Loucy (cell line): ENCODE results near the gene ARF4.
A peak's percentile ranks its signal among the peaks of the same experiment; 100 is the strongest.

ENCODE experiments used
- H2AFZ ChIP-seq: fragments of 200-600 bp; sonication (generic); 2 replicates; pipeline ENCODE4 v1.6.0; 2016; ENCODE audit warnings: antibody characterized with exemption, mild to moderate bottlenecking, low read length, moderate library complexity
- H3F3A ChIP-seq: fragments of 200-600 bp; 2 replicates; pipeline ENCODE4 v1.6.0; 2016; ENCODE audit warnings: antibody characterized with exemption, low read depth, mild to moderate bottlenecking
- H3K27me3 ChIP-seq: fragments of 200-600 bp; sonication (generic); 2 replicates; pipeline ENCODE4 v1.6.1; 2014; ENCODE audit warnings: low read length, mild to moderate bottlenecking; ENCODE audit not compliant: insufficient read depth, poor library complexity, severe bottlenecking
- H3K36me3 ChIP-seq: fragments of 200-600 bp; sonication (generic); 2 replicates; pipeline ENCODE4 v1.6.1; 2016; ENCODE audit warnings: low read length; ENCODE audit not compliant: insufficient read depth
- H3K4me1 ChIP-seq: fragments of 200-600 bp; sonication (generic); 2 replicates; pipeline ENCODE4 v1.5.1; 2014; ENCODE audit warnings: low read length, mild to moderate bottlenecking; ENCODE audit not compliant: insufficient read depth, poor library complexity, severe bottlenecking
- H3K4me2 ChIP-seq: fragments of 200-600 bp; sonication (generic); 2 replicates; pipeline ENCODE4 v1.6.0; 2014; ENCODE audit warnings: antibody characterized with exemption, low read length, low read depth, mild to moderate bottlenecking; ENCODE audit not compliant: poor library complexity, severe bottlenecking
- H3K4me3 ChIP-seq: fragments of 200-600 bp; sonication (generic); 2 replicates; pipeline ENCODE4 v1.5.1; 2014; ENCODE audit warnings: low read length, mild to moderate bottlenecking, mixed read lengths; ENCODE audit not compliant: poor library complexity, severe bottlenecking
- H3K79me2 ChIP-seq: fragments of 200-600 bp; sonication (generic); 2 replicates; pipeline ENCODE4 v1.6.1; 2014; ENCODE audit warnings: low read length; ENCODE audit not compliant: insufficient read depth
- H3K9ac ChIP-seq: fragments of 200-600 bp; sonication (generic); 2 replicates; pipeline ENCODE4 v1.6.0; 2014; ENCODE audit warnings: mild to moderate bottlenecking, low read depth, low read length, moderate library complexity; ENCODE audit not compliant: poor library complexity, severe bottlenecking
- H3K9me2 ChIP-seq: fragments of 200-600 bp; sonication (generic); replicated peaks from 2 replicates; pipeline ENCODE4 v1.6.1; 2016; ENCODE audit warnings: low read depth, low read length, mixed read lengths
- H3K9me3 ChIP-seq: fragments of 200-600 bp; sonication (generic); 2 replicates; pipeline ENCODE4 v1.6.1; 2014; ENCODE audit warnings: mild to moderate bottlenecking, antibody characterized with exemption, low read length, low read depth; ENCODE audit not compliant: insufficient read depth
- H4K20me1 ChIP-seq: fragments of 200-600 bp; sonication (generic); 2 replicates; pipeline ENCODE4 v1.6.0; 2014; ENCODE audit warnings: antibody characterized with exemption, low read length, mild to moderate bottlenecking; ENCODE audit not compliant: insufficient read depth, poor library complexity, severe bottlenecking
- CTCF ChIP-seq: fragments of 200-600 bp; sonication (generic); conservative IDR thresholded peaks from 2 replicates; pipeline ENCODE4 v1.5.1; 2014; ENCODE audit warnings: mild to moderate bottlenecking, antibody characterized with exemption, low read length
- EZH2phosphoT487 ChIP-seq: fragments of 200-600 bp; IDR thresholded peaks from 2 replicates; pipeline ENCODE4 v1.6.1; 2018; ENCODE audit warnings: antibody characterized with exemption, mild to moderate bottlenecking, moderate library complexity, borderline replicate concordance

ARF4 gene

GRCh38 chr3:57598765-57599360 is 1.7 kb upstream of the ARF4 start:
- H4K20me1 ChIP-seq: peaks cover 24% of the 10 kb centered on the region
- H3F3A ChIP-seq: 0 out of 2 replicates have a peak, but pooled peaks cover 5% of the 10 kb centered on the region
- H3K27me3 ChIP-seq: no peaks in the 10 kb centered on the region
- H2AFZ ChIP-seq: no peak overlapping the region
- H3K4me2 ChIP-seq: peak overlapping the region; percentile 77
- no peaks in the 10 kb centered on the region for H3K9me3 ChIP-seq
- H3K9me2 ChIP-seq: no peaks in the 10 kb centered on the region
- peaks cover 23% of the 10 kb centered on the region for H3K4me1 ChIP-seq
- peak overlapping the region; percentile 86 for H3K4me3 ChIP-seq
- TF ChIP-seq CTCF: no peak
- TF ChIP-seq EZH2phosphoT487: no peak
- H3K36me3 ChIP-seq: no peaks in the 10 kb centered on the region
- peaks cover 50% of the 10 kb centered on the region for H3K79me2 ChIP-seq
- peak overlapping the region; percentile 83 for H3K9ac ChIP-seq

GRCh38 chr3:57596495-57597126 is 533 bp downstream of the ARF4 start:
- TF ChIP-seq EZH2phosphoT487 (no peak), CTCF (no peak)

GRCh38 chr3:57594576-57594975 is 2.6 kb downstream of the ARF4 start:
- Histone ChIP-seq H3K36me3 (no peaks in the 10 kb centered on the region), H3K4me3 (peak overlapping the region; percentile 89), H4K20me1 (peaks cover 58% of the 10 kb centered on the region), H3K9me2 (no peaks in the 10 kb centered on the region), H3K9ac (peak overlapping the region; percentile 88), H3K4me1 (peaks cover 43% of the 10 kb centered on the region), H2AFZ (no peak overlapping the region), H3K79me2 (peaks cover 89% of the 10 kb centered on the region), H3K4me2 (peak overlapping the region; percentile 97), H3K27me3 (no peaks in the 10 kb centered on the region), H3F3A (0 out of 2 replicates have a peak, but pooled peaks cover 5% of the 10 kb centered on the region), H3K9me3 (no peaks in the 10 kb centered on the region)
- TF ChIP-seq CTCF (no peak), EZH2phosphoT487 (no peak)

More at GRCh38 chr3:57596495-57597126, 533 bp downstream of the ARF4 start:
- H3K9ac ChIP-seq: peak overlapping the region; percentile 88
- peaks cover 72% of the 10 kb centered on the region for H3K79me2 ChIP-seq
- H2AFZ ChIP-seq: peak overlapping the region; percentile 89
- H3K36me3 ChIP-seq: no peaks in the 10 kb centered on the region
- H3K9me2 ChIP-seq: no peaks in the 10 kb centered on the region
- H3K4me1 ChIP-seq: peaks cover 42% of the 10 kb centered on the region
- 0 out of 2 replicates have a peak, but pooled peaks cover 5% of the 10 kb centered on the region for H3F3A ChIP-seq
- peak overlapping the region; percentile 89 for H3K4me3 ChIP-seq
- H3K27me3 ChIP-seq: no peaks in the 10 kb centered on the region
- peak overlapping the region; percentile 97 for H3K4me2 ChIP-seq
- H4K20me1 ChIP-seq: peaks cover 46% of the 10 kb centered on the region
- no peaks in the 10 kb centered on the region for H3K9me3 ChIP-seq
